Measurements from ENCODE around the gene PPT1. TPM values are rescaled to one million over a fixed set of nuclear protein-coding genes. Genes with fewer than 3 reads are reported as not detected.

PPT1 gene
- total and polyA plus RNA-seq, 2 donors (not counting 3 experiments of a cell fraction or from before 2014, with no cell fraction given) = 58.0 to 131 TPM

DNA sequence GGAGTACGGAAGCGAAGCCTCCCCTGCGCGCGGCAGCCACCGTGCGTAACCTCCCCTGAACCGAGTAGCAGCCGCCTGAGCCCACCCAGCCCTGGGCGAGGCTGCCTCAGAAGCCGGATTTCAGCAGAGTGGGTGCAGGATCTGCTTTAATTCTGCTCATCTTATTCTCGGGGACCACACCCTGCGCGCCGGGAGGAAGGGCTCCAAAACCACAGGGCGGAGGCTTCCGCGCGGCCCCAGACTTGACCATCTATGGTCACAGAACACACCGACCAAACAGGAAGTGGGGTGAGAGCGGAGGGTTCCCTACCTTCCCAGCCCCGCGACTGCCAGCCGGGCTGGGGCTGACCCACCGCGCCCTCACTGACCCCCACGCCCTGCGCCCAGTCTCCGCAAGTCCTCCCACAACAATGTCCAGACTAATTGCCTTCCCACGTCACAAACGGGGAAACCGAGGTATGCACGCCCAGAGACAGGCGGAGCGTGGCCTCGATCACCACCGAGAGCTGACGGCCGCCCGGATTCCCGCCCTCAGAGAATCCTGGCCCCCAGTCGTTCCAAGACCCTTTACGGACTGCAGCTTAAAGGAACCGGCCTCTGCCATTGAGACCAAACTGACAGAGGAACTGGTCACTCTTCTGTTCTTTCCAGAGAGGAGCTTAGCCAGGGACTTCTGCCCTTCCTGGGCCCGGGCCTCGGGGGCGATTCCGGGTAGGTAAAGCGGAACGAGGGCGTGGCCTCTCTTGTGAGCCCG, 57.1 kb downstream of the PPT1 start:
- Histone ChIP-seq H3K27ac (ENCODE audit: insufficient read depth, low read depth, low read length) (peak overlapping the region; percentile 80), H3K4me3 (replicated peaks in 1 of 3; ENCODE audit: insufficient read depth in 1 of 3, low read depth in 1 of 3, low read length in 3 of 3) (peak overlapping the region; percentile 52 to 76 (median 70)), H3K27me3 (ENCODE audit: control insufficient read depth in 2 of 2, insufficient read depth in 2 of 2, low read length in 2 of 2) (no peaks in the 10 kb centered on the region), H3K9me1 (replicated peaks; ENCODE audit: control insufficient read depth, extremely low read depth, insufficient read depth, low read length) (no peaks in the 10 kb centered on the region), H3K9me3 (replicated peaks; ENCODE audit: control insufficient read depth, insufficient read depth, low read length) (no peaks in the 10 kb centered on the region), H3K9ac (replicated peaks; ENCODE audit: extremely low read depth, insufficient read depth, low read length) (peak overlapping the region; percentile 84), H3K4me1 (ENCODE audit: control insufficient read depth, extremely low read depth, insufficient read depth, low read length) (peaks cover 39% of the 10 kb centered on the region), H3K4me2 (ENCODE audit: insufficient read depth, low read length) (peak overlapping the region; percentile 66), H2AFZ (ENCODE audit: low read depth, low read length) (peak overlapping the region; percentile 66), H3K79me2 (ENCODE audit: control insufficient read depth, insufficient read depth, low read length) (peaks cover 44% of the 10 kb centered on the region), H4K20me1 (replicated peaks; ENCODE audit: control insufficient read depth, extremely low read depth, insufficient read depth, low read length) (peaks cover 5% of the 10 kb centered on the region), H3K36me3 (ENCODE audit: control insufficient read depth in 2 of 2, extremely low read depth in 1 of 2, insufficient read depth in 2 of 2, low read length in 2 of 2) (no peaks in the 10 kb centered on the region)
- TSS peak; percentile 68 for BruUV-seq (replicated peaks)
- FAIRE-seq (peak; percentile 31), DNase-seq (ENCODE audit: low read depth, low spot score) (peak; percentile 51)
- dilution Hi-C loops (cut with MboI; ENCODE audit: extremely low pct_ligation_motif_present, low sequenced_read_pairs) = no loop called here
- POLR2A ChIA-PET = interaction anchor here (0.6 kb wide), 1 partner anchor 26 kb away, joined by 4 read pairs; no protein-coding TSS in a partner anchor
- CTCF ChIA-PET = interaction anchor here (1.1 to 1.8 kb wide), 10 partner anchors 10 to 139 kb away, joined by 3 to 9 read pairs (median 5); no protein-coding TSS in a partner anchor
- TF ChIP-seq FOS (IDR thresholded peaks at IDR 0.05; ENCODE audit: borderline replicate concordance, insufficient read depth, low read length) = no peak
- peak; percentile 79 for TF ChIP-seq POLR2A (IDR thresholded peaks at IDR 0.05; ENCODE audit: low read depth, low read length)
- TF ChIP-seq GATA2 (IDR thresholded peaks at IDR 0.05; ENCODE audit: insufficient read depth, insufficient read length, low read depth, low read length) = peak; percentile 19
- peak; percentile 71 for TF ChIP-seq POLR2AphosphoS5 (IDR thresholded peaks at IDR 0.05; ENCODE audit: insufficient read depth, low read depth, low read length)
- intact Hi-C loops (cut with micrococcal nuclease) = loop anchor here (1.0 to 5.0 kb wide), 3 partner anchors 19 to 217 kb away; partner anchors contain the start of gene ZMPSTE24

DNA sequence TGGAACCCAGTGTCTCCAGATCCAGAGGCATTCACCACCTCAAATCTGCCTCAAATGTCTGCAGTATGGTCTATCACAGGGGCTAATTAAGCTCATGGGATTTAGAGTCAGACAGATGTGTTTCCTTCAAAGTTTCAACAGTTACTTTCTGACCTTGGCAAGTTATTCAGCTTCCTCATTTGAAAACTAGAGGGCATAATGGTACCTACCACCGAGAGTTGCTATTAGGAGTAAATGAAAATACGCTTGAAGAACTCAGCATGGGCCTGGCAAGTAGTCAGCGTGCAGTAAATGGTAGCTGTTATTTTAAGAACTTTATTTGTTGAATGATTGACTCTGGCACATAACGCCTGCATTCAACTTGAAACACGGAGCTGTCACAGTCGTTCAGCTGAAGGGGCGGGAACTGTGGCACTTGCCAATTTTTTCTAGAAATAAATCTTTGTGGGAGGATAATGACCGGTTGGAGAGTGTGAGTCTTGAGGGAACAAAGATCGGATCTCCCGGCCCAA, 57.8 kb downstream of the PPT1 start:
- no peaks in the 10 kb centered on the region for H3K9me3 ChIP-seq (replicated peaks; ENCODE audit: control insufficient read depth, insufficient read depth, low read length)
- FAIRE-seq (peak; percentile 86), DNase-seq (ENCODE audit: low read depth, low spot score) (peak; percentile 66)
- peaks cover 38% of the 10 kb centered on the region for H3K79me2 ChIP-seq (ENCODE audit: control insufficient read depth, insufficient read depth, low read length)
- ChIA-PET CTCF (interaction anchor here (1.1 to 1.8 kb wide), 10 partner anchors 9 to 138 kb away, joined by 3 to 9 read pairs (median 5); no protein-coding TSS in a partner anchor), POLR2A (no interaction called here)
- H3K4me2 ChIP-seq (ENCODE audit: insufficient read depth, low read length) = peak overlapping the region; percentile 66
- H3K27ac ChIP-seq (ENCODE audit: insufficient read depth, low read depth, low read length) = peak overlapping the region; percentile 80
- peaks cover 5% of the 10 kb centered on the region for H4K20me1 ChIP-seq (replicated peaks; ENCODE audit: control insufficient read depth, extremely low read depth, insufficient read depth, low read length)
- peak overlapping the region in 2 of 3 experiments; percentile 70 to 76 for H3K4me3 ChIP-seq (replicated peaks in 1 of 3; ENCODE audit: insufficient read depth in 1 of 3, low read depth in 1 of 3, low read length in 3 of 3)
- H3K27me3 ChIP-seq (ENCODE audit: control insufficient read depth in 2 of 2, insufficient read depth in 2 of 2, low read length in 2 of 2) = no peaks in the 10 kb centered on the region
- H3K9ac ChIP-seq (replicated peaks; ENCODE audit: extremely low read depth, insufficient read depth, low read length) = peak overlapping the region; percentile 84
- H3K36me3 ChIP-seq (ENCODE audit: control insufficient read depth in 2 of 2, extremely low read depth in 1 of 2, insufficient read depth in 2 of 2, low read length in 2 of 2) = no peaks in the 10 kb centered on the region
- no peaks in the 10 kb centered on the region for H3K9me1 ChIP-seq (replicated peaks; ENCODE audit: control insufficient read depth, extremely low read depth, insufficient read depth, low read length)
- intact Hi-C loops (cut with micrococcal nuclease) (no loop called here), dilution Hi-C loops (cut with MboI; ENCODE audit: extremely low pct_ligation_motif_present, low sequenced_read_pairs) (no loop called here)
- TF ChIP-seq, protein P1, sequence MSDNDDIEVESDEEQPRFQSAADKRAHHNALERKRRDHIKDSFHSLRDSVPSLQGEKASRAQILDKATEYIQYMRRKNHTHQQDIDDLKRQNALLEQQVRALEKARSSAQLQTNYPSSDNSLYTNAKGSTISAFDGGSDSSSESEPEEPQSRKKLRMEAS (IDR thresholded peaks at IDR 0.05; ENCODE audit: insufficient read depth, insufficient read length) = no peak
- TF ChIP-seq POLR2AphosphoS5 (IDR thresholded peaks at IDR 0.05; ENCODE audit: insufficient read depth, low read depth, low read length) (no peak), GATA2 (IDR thresholded peaks at IDR 0.05; ENCODE audit: insufficient read depth, insufficient read length, low read depth, low read length) (no peak), FOS (IDR thresholded peaks at IDR 0.05; ENCODE audit: borderline replicate concordance, insufficient read depth, low read length) (no peak), JUN (IDR thresholded peaks at IDR 0.05; ENCODE audit: borderline replicate concordance, insufficient read depth, insufficient read length, low read depth) (no peak), MYC (IDR thresholded peaks at IDR 0.05; ENCODE audit: low read depth, low read length) (no peak)
- TF ChIP-seq, protein P2, sequence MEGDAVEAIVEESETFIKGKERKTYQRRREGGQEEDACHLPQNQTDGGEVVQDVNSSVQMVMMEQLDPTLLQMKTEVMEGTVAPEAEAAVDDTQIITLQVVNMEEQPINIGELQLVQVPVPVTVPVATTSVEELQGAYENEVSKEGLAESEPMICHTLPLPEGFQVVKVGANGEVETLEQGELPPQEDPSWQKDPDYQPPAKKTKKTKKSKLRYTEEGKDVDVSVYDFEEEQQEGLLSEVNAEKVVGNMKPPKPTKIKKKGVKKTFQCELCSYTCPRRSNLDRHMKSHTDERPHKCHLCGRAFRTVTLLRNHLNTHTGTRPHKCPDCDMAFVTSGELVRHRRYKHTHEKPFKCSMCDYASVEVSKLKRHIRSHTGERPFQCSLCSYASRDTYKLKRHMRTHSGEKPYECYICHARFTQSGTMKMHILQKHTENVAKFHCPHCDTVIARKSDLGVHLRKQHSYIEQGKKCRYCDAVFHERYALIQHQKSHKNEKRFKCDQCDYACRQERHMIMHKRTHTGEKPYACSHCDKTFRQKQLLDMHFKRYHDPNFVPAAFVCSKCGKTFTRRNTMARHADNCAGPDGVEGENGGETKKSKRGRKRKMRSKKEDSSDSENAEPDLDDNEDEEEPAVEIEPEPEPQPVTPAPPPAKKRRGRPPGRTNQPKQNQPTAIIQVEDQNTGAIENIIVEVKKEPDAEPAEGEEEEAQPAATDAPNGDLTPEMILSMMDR (IDR thresholded peaks at IDR 0.05; ENCODE audit: extremely low read depth in 1 of 2, insufficient read depth in 1 of 2, low read depth in 1 of 2, low read length in 2 of 2) = no peak
- H2AFZ ChIP-seq (ENCODE audit: low read depth, low read length) = peak overlapping the region; percentile 66
- no TSS peak for BruUV-seq (replicated peaks)
- H3K4me1 ChIP-seq (ENCODE audit: control insufficient read depth, extremely low read depth, insufficient read depth, low read length) = peaks cover 39% of the 10 kb centered on the region

All from endothelial cell of umbilical vein (primary cell).